Thyroid gland (tissue), 4 donors: ENCODE measurements around the gene LRBA. TPM values are rescaled to one million over a fixed set of nuclear protein-coding genes. Genes with fewer than 3 reads are reported as not detected.

Experiments
- DNase-seq, 2 donors: peaks; one replicate each; pipeline ENCODE4 v3.0.0-alpha.2; 2019
- H3K27ac ChIP-seq, 3 donors: fragments of 200-600 bp; sonication (generic); 1 replicate in 2 of 3; 2 replicates in 1 of 3; pipeline ENCODE4 v1.5.1; 2016 to 2019; ENCODE audit warnings: mild to moderate bottlenecking in 1 of 3, moderate library complexity in 1 of 3
- H3K27me3 ChIP-seq: fragments of 200-600 bp; sonication (generic); one replicate; pipeline ENCODE4 v1.5.1; 2019
- H3K36me3 ChIP-seq, 2 donors: fragments of 200-600 bp; sonication (generic); one replicate each; pipeline ENCODE4 v1.5.1; 2016 to 2019
- H3K4me1 ChIP-seq, 2 donors: fragments of 200-600 bp; sonication (generic); one replicate each; pipeline ENCODE4 v1.5.1; 2017 to 2019
- H3K4me3 ChIP-seq, 3 donors: fragments of 200-600 bp; sonication (generic); replicated peaks in 1 of 3; 1 replicate in 2 of 3; 2 replicates in 1 of 3; pipeline ENCODE4 v1.5.1; 2016; ENCODE audit warnings: mild to moderate bottlenecking in 1 of 3
- H3K9me3 ChIP-seq: fragments of 200-600 bp; sonication (generic); one replicate; pipeline ENCODE4 v1.5.1; 2017
- POLR2A ChIP-seq, 2 donors: fragments of 450-650 bp; IDR thresholded peaks; one replicate each; pipeline ENCODE4 v1.6.1; 2017; ENCODE audit warnings: antibody characterized with exemption in 2 of 2, mild to moderate bottlenecking in 2 of 2, moderate library complexity in 1 of 2
- WGBS, 2 donors: methylation state at CpG; one replicate each; pipeline ENCODE4 v1.1.5; 2017; 5-methylcytosine and 5-hydroxymethylcytosine counted together
- intact Hi-C: fragments of 100-400 bp; cut with DNase I; formaldehyde crosslinking; loops from one replicate; pipeline ENCODE4 v1.15.1; 2023
- total RNA-seq, 4 donors: library from RNA; depleted of rRNA; stranded (reverse); fragments of >200 nt; gene quantifications; one replicate each; pipeline ENCODE4 v1.2.3, GENCODE V29; 2016
- TF ChIP-seq, protein P1 (sequence below), 6 experiments: fragments of 200-600 bp in 3 of 6; fragments of 450-650 bp in 3 of 6; sonication (generic) in 3 of 6; IDR thresholded peaks; one replicate each; pipeline ENCODE4 v1.5.1; 2016 to 2019; ENCODE audit warnings: antibody characterized with exemption in 6 of 6, mild to moderate bottlenecking in 2 of 6, inconsistent platforms in 1 of 6, moderate library complexity in 1 of 6

Gene LRBA
- total RNA-seq, 4 donors from 2014 or later, result 98.9 to 127 (median 113) TPM

- WGBS, 2 donors, result 32 to 34% methylated on average over 6 of the region's 6 CpGs
- H3K27ac ChIP-seq, result no peak overlapping the region
- TF ChIP-seq, protein P1, sequence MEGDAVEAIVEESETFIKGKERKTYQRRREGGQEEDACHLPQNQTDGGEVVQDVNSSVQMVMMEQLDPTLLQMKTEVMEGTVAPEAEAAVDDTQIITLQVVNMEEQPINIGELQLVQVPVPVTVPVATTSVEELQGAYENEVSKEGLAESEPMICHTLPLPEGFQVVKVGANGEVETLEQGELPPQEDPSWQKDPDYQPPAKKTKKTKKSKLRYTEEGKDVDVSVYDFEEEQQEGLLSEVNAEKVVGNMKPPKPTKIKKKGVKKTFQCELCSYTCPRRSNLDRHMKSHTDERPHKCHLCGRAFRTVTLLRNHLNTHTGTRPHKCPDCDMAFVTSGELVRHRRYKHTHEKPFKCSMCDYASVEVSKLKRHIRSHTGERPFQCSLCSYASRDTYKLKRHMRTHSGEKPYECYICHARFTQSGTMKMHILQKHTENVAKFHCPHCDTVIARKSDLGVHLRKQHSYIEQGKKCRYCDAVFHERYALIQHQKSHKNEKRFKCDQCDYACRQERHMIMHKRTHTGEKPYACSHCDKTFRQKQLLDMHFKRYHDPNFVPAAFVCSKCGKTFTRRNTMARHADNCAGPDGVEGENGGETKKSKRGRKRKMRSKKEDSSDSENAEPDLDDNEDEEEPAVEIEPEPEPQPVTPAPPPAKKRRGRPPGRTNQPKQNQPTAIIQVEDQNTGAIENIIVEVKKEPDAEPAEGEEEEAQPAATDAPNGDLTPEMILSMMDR (IDR thresholded peaks at IDR 0.05), result no peak
Measured at GRCh38 chr4:150232029-150232428, 783.1 kb downstream of the LRBA start.

DNA sequence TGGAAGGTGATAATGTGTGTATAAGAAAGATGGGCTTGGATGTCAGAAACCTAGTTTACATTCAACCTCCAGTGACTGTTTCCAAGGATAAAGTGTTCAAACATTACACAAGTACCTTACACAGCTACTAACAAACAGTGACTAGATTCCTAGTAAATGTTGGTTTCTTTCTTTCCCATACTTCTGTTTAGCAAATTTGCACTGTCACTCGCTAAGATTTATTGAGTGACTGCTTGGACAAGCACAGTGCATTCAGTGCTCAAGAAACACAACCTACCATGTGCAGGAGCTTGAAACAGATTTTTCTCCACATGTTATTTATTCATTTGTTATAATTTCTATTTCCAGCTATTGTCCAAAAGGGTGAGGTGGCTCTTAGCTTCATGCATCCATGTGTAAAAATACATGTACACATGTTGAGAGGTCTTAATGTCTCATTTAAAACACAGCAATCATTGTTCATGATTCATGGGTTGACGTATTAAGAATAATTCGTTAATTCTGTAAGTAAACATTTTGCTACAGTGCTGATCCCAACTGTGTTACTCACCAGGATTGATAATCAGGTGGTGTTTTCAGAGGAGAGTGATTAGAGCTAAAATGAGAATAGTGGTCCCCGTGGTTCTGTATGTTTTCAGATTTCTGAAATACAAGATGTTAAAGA, 783.8 kb downstream of the LRBA start:
- no peak for TF ChIP-seq POLR2A (IDR thresholded peaks at IDR 0.05)
- TF ChIP-seq, protein P1 (IDR thresholded peaks at IDR 0.05), result no peak
- Histone ChIP-seq H3K4me3 (no peak overlapping the region), H3K36me3 (no peaks in the 10 kb centered on the region), H3K27me3 (no peaks in the 10 kb centered on the region), H3K4me1 (peaks cover 14% of the 10 kb centered on the region in 2 donors), H3K27ac (no peak overlapping the region), H3K9me3 (no peaks in the 10 kb centered on the region)
- intact Hi-C loops, result loop anchor here (10.0 kb wide), 1 partner anchor 156 kb away; the partner anchor contains the start of gene DCLK2
- WGBS, 2 donors, result 87 to 90% methylated on average over 4 of the region's 4 CpGs
- DNase-seq, result no peak

More at GRCh38 chr4:150232029-150232428, 783.1 kb downstream of the LRBA start:
- H3K36me3 ChIP-seq, result no peaks in the 10 kb centered on the region
- H3K4me1 ChIP-seq, result peaks cover 14% of the 10 kb centered on the region in 2 donors
- H3K9me3 ChIP-seq, result no peaks in the 10 kb centered on the region
- intact Hi-C loops, result loop anchor here (10.0 kb wide), 1 partner anchor 157 kb away; the partner anchor contains the start of gene DCLK2
- peak; percentile 42 to 46 for DNase-seq
- no peaks in the 10 kb centered on the region for H3K27me3 ChIP-seq
- no peak overlapping the region for H3K4me3 ChIP-seq

DNA sequence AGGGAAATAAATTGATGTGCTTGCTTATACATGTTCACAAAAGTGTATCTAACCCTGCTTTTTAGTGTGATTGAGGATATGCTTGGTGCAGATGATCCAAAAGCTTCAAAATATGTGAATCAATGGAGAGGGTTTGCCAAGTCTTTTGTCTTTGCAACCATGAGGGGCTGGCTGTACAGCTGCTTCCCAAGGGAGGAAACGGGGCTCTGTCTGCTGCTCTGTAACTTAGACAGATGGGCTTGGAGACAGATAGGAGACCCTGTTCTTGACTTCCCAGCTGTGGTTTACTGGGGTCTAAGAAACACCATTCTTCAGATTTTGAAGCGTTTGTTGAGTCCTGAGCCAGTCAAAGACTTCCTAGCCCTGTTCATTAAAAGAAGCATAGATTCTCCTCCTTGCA, 784.5 kb downstream of the LRBA start:
- H3K4me3 ChIP-seq, result no peak overlapping the region
- H3K4me1 ChIP-seq, result peaks cover 14% of the 10 kb centered on the region in 2 donors
- H3K27ac ChIP-seq, result no peak overlapping the region
- 80 to 82% methylated on average over 2 of the region's 2 CpGs for WGBS, 2 donors
- no peaks in the 10 kb centered on the region for H3K9me3 ChIP-seq
- TF ChIP-seq, protein P1 (IDR thresholded peaks at IDR 0.05), result no peak
- TF ChIP-seq POLR2A (IDR thresholded peaks at IDR 0.05), result no peak
- no peak for DNase-seq
- no peaks in the 10 kb centered on the region for H3K27me3 ChIP-seq
- H3K36me3 ChIP-seq, result no peaks in the 10 kb centered on the region
- intact Hi-C loops, result loop anchor here (10.0 kb wide), 1 partner anchor 156 kb away; the partner anchor contains the start of gene DCLK2

DNA sequence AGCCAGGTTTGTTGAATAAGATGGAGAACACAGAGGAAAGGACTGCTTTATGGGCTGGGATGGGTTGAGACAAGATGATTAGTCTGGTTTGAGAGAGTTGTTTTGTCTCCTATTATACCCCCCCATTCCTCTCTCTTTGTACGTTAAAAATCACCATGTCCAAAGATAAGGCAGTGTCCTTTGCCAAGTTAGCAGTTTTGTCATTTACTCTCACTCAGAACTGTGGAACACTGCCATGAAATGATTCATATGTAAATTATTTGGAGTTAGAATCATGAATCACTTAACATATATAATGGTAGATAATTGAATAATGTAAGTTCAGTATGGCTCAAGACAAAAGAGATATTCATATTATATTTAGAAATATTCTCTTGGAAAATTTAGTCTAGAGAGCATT, 785.6 kb downstream of the LRBA start:
- Histone ChIP-seq H3K4me3 (no peak overlapping the region), H3K27me3 (no peaks in the 10 kb centered on the region), H3K4me1 (peaks cover 14% of the 10 kb centered on the region in 2 donors), H3K9me3 (no peaks in the 10 kb centered on the region), H3K27ac (no peak overlapping the region), H3K36me3 (no peaks in the 10 kb centered on the region)
- no peak for DNase-seq
- no peak for TF ChIP-seq POLR2A (IDR thresholded peaks at IDR 0.05)
- TF ChIP-seq, protein P1 (IDR thresholded peaks at IDR 0.05), result no peak
- 61 to 67% methylated on average over 1 of the region's 1 CpG for WGBS, 2 donors
- intact Hi-C loops, result no loop called here

- no peaks in the 10 kb centered on the region for H3K27me3 ChIP-seq
- H3K4me1 ChIP-seq, result peaks cover 0 to 3% of the 10 kb centered on the region in 2 donors
- DNase-seq, result no peak
- no peaks in the 10 kb centered on the region for H3K36me3 ChIP-seq
- no peak overlapping the region for H3K27ac ChIP-seq
- no peak overlapping the region for H3K4me3 ChIP-seq
- H3K9me3 ChIP-seq, result no peaks in the 10 kb centered on the region
- TF ChIP-seq POLR2A (IDR thresholded peaks at IDR 0.05), result no peak
- intact Hi-C loops, result no loop called here
- WGBS, 2 donors, result 88 to 91% methylated on average over 6 of the region's 6 CpGs
Measured at GRCh38 chr4:150224896-150225591, 790.0 kb downstream of the LRBA start.
